GF-D8 (cell line): ENCODE results near the gene BCL7A.
A peak's percentile ranks its signal among the peaks of the same experiment; 100 is the strongest.
"Not testable (repeated sequence)": the region's sequence is repeated elsewhere in the genome, so short reads cannot be mapped to it uniquely, and the experiment has no call there.

ENCODE experiments used
- DNase-seq: peaks from one replicate; lab custom pipeline; 2025; lab: John Stamatoyannopoulos, UW

BCL7A gene

DNA sequence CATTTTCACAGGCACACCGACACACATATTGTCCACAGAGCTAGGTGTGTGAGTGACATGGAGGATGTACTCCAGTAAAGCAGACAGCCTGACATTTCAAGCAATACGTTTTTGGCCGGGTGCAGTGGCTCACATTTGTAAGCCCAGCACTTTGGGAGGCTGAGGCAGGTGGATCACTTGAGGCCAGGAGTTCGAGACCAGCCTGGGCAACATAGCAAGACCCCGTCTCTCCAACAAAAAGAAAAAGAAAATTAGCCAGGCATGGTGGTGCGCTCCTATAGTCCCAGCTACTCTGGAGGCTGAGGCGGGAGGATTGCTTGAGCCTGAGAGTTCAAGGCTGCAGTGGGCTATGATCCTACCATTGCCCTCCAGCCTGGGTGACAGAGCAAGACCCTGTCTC, 34.7 kb downstream of the BCL7A start:
- DNase-seq = not testable (repeated sequence)

DNA sequence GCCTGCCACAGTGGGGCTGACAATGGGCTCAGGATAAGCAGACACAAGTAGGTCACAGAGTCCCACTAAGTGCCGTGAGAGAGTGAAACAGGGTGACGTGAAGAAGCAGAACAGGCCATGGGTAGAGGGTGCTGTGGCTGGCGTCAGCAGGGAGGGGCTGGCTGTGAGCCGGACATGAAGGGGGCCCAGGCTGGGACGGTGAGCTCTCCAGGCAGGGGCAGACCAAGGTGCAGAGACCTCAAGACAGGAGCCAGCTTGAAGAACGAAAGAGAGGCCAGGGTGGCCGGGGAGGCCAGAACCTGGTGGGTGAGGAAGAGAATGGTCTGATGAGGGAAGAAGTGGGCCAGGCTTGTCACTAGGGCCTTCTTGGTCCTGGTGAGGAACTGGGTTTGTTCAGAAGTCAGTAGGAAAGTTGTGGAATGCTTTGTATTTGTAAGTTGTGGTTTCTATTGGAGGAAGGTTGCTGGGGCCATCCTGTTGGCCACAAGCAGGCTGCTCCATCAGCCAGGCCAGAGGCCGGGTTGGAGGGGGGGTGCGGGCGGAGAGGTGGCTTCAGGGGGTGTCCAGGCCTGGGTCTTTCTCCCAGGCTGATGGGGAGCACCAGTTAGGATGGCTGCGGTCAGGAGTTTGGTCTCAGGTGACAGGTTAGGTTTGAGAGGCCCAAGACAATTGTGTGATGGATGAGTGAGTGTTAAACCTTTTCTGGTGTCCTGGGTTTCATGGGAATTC, 35.5 kb downstream of the BCL7A start:
- DNase-seq = no peak

DNA sequence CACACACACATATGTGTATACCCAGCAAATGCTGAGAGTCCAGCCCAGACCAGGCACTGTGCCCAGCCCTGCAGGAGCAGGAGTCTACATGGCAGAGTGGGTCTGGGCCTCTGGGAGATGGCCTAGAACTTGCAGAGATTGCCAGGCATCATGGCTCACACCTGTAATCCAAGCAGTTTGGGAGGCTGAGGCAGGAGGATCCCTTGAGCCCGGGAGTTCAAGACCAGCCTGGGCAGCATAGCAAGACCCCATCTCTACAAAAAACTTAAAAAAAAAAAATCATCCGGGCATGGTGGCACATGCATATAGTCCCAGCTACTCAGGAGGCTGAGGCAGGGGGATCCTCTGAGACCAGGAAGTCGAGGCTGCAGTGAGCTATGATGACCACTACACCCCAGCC, 36.1 kb downstream of the BCL7A start:
- no peak for DNase-seq

DNA sequence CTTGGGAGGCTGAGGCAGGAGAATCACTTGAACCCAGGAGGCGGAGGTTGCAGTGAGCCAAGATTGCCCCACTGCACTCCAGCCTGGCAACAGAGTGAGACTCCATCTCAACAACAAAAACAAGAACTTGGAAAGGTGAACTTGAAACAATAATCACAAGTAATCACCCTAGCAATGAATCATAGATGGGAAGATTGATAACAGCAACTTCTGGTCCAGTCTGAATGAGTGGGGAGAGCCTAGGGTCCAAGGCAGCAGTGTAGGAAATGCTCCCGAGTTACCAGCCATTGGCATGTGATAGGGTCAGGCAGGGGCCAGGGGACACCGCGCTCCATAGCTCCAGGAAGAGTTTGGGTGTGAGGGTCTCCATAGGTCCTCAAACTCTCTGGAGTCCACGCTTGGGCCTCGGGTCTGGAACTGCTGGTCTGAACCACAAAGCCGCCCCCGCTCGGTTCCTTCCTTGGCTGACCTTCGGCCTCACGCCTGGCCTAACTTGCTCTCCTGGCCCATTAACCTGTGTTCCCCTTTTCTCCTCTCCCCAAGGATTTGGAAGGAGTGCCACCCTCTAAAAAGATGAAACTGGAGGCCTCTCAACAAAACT, 37.0 kb downstream of the BCL7A start:
- DNase-seq = no peak

DNA sequence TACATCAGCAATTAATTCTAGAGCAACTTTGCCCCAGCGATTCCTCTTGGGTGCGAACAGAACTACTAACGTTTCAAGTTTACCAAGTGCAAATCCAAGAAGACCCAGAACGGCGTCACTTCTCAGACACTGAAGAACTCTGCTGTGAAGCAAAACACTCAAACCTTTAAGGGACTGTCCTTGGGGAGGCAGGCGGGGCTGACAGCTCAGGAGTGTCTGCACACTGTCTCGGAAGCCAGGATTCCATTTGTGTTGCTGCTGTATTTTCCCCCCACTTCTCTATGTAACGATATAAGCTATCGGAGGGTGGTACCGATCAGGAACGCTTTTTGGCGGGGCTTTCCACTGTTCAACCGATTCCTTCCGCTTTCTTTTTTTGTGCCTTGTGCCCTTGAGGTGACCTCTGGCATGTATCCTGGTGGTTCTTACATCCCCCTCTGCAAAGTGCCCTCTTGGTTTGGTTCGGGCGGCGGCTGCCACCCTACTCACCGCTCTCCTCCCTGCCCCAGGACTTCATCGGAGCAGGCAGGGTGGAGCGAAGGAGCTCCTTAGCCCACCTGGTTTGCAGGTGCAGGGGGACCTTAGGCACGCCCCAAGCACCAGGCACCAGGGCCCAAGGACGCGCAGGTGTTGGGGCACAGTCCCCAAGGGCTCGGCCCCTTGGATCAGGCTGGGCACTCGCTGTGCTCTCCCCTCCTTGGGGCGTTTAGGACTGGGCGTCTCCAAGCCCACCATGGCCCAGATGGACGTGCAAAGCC, 37.7 kb downstream of the BCL7A start:
- DNase-seq = no peak

DNA sequence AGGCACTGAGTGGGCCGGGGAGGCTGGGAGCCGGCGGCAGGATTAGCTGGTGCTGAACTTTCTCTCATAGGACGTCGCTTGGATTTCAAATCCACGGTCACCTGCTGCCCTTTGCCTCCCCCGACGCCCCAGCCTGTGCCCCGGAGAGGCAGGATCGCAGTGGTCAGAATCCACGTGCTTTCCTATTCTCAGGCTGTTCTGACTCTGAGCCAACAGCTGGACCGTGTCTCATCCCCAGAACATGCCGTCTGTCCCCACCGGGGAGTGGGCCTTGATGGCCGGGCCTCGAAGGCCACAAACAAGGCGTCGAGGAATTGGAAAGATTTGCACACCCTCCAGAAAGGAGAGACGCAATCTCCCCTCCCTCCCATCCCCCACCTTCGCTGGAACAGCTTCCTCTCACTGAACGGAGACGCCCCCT, 38.4 kb downstream of the BCL7A start:
- no peak for DNase-seq

DNA sequence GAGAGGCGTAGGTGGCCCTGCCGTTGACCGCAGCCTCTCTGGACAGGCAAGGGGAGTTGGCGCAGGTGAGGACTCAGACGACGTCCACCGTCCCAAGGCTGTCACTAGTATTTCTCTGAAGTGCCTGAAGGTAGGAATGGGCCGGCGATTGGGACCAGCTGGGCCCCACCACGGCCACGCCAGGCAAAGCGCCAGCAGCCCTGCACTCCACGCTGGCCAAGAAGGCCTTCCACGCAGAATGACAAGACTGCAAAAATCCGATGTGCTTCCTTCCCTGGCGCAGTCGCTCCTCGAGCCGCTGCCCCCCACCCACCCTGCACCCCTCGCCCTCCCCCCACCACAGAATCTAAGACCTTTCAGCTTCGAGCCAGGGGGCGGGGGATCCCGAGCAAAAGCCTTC, 39.6 kb downstream of the BCL7A start:
- no peak for DNase-seq

DNA sequence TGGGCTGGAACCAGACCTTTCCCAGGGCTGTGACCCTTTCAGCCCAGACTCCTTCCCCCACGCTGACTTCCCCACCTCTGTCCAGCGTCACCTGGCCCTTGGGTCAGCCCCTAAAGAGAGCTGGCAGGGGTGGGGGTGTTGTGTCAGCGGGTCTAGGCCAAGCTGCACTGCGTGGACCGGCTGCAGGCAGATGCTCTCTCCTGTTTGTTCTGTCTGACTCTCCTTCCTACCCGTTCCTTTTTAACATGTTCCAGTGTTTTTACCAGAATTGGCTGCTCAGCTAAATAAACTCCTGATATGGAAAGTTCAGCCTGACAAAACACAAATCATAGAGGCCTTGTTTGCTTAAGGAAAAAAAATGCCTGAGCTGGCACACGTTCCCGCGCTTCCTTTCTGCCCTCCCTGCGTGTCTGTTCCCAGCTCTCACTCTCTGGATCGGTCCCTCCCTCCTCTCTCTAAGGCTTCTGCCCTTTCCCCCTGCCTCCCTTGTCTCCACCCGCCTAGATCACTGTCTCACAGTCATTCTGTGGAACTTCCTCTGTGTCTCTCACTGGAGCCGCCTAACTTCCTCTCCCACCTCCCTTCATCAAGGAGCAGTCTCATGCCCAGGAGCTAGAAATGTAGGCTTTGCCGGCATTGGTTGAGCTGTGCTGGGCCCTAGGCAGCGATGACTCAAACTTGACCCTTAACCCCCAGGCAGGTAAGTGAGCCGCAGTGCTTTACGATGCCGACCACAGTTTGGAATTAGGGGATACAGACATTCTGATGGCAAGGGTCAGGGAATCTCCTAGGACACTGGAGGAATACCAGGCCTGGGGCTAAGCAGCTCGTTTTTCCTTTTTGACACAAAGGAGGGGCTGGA, 41.4 kb downstream of the BCL7A start:
- DNase-seq = peak; percentile 69

DNA sequence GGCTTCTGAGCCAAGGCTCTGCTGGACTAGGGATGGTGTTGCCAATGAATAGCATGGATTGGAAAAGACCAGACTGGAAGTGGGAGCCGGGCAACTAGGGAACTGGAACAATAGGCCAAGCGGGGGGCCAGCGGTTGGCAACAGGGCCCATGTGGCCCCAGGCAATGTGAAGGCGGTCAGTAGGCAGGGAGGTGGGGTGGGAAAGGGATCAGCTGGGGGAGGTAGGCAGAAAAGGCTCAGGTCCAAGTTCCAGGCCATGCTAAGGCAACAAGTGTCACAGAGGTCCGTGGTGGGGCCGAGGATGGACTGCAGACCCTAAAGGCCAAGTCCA, 42.0 kb downstream of the BCL7A start:
- no peak for DNase-seq

DNA sequence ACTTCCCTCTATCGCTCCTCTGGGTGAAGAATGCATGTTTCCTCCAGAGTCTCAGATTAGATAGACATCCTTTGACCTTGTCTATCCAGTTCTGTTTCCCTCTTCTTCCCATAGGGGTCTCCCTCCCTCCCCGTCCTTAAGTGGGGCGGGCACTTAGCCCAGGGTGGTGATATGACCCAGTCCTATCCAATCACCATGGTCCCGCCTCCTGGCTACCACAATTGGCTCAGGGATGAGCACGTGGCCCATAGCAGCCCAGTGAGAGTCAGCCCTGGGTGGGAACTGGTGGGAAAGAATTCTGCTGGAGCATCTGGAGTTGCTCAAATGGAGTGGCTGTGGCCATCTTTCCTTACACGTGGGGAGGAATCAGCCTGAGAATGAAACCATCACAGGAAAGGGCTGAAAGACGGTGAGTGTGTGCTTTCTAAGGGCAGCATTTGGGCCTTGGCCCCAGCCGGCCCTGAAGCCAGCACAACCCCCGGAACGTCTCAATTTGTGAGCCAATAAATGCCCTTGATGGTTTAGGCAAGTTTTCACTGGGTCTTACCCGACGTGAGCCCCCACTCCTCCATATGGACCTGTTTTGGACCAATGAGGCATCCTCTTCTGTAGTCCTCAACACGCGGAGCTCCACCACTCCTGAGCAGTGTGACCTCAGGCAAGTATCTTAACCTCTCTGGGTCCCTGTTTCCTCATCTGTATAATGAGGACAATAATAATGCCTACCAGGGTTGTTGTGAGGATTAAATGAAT, 42.5 kb downstream of the BCL7A start:
- DNase-seq = peak; percentile 96

DNA sequence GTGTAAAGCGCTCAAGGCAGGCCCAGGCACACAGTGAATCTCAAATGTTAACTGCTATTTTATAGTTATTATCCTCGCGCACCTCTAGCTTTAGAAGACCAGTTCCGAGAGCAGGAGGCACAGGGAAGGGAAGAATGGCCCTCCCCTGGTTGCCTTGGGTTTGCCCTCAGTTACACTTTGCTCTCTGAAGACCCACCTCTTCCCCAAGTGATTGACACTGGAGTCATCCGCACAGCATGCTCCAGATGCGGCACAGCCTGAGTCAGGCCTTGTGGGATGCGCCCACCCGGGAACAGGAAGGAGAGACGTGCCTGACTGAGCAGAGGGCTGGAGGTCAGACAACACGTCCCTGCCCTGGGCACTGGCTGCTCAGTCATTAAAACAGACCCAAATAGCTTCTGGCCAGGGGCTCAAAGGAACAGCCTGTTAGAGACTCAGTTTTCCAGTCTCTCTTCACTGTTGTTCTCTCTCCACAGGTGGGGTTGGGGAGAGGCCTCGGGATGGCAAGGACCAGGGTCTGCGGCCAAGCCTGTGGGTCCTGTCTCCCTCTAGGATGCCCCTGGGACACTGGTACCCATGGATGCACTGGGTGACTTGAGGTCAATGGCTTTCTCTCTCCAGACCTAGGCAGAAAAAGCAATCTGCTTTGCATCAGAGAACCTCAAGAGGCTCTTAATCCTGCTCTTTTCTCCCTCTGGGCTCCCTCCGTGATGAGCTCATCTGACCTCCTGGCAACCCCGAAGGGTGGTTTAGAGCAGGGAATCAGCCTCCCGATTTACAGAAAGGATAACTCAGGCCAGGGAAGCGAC, 43.3 kb downstream of the BCL7A start:
- DNase-seq = peak; percentile 73

DNA sequence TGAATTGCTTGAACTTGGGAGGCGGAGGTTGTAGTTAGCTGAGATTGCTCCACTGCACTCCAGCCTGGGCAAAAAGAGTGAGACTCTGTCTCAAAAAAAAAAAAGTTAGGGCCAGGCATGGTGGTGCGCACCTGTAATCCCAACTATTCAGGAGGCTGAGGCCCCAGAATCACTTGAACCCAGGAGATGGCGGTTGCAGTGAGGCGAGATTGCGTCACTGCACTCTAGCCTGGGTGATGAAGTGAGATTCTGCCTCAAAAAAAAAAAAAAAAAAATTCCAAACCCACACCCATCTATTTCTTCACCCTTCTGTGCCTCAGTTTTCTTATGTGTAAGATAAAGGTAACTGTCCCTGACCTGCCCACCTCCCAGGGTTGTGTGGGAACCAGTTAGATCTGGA, 45.9 kb downstream of the BCL7A start:
- no peak for DNase-seq

DNA sequence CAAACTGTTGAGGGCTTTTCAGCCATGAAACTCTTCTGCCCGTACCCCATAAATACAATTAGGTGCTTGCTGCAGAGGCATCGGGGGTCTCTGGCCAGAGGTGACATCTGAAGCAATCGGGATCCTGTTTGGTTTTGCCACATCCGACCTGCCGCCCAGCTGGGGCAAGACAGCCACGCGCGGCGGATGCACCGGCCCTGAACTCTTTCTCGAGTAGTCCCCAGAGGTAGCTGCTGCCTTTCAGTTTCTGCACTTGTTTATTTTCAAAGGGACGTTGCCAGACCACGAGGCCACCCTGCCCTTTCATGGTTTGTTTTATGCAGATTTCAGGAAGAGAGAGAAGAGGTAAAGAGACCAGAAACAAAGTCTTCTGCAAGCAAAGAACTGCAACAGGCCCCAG, 46.3 kb downstream of the BCL7A start:
- DNase-seq = peak; percentile 31

DNA sequence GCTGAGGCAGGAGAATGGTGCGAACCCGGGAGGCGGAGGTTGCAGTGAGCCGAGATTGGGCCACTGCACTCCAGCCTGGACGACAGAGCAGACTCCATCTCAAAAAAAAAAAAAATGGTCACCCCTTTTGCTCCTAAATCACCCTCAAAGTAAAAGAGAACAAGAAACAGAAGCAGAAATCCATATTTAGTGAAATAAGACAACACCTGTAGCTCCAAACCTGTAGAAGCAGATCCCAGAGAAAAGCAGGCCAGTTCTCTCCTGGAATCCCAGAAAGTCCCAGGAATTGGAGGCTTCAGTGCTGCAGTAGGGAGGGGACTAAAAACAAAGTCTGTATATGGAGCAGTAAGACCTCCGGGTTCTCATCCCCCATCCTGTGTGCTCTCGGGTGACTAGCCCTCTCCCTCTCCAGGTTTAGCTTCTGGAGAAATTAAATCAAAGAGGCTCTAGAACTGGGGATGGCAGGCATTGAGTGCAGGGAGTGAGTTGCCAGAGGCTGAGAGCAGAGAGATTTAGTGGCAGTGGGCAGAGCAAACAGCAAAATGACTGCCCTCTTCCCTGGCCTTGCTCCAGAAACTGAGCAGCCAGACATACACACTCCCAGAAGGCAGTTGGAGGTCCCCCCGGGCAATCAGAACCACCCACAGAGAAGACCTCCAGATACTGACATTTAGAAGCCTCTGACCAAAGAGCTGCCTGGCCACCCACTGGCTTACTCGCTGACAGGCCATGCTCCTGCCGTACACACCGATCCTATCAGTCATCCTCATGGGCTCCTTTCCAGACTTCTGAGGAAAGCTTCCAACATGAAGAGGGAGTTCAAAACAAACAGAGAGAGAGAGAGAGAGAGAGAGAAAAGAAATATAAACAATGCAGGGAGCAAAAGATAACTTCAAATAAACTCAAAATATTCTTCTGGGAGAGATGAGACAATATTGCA, 50.6 kb downstream of the BCL7A start:
- DNase-seq = no peak

DNA sequence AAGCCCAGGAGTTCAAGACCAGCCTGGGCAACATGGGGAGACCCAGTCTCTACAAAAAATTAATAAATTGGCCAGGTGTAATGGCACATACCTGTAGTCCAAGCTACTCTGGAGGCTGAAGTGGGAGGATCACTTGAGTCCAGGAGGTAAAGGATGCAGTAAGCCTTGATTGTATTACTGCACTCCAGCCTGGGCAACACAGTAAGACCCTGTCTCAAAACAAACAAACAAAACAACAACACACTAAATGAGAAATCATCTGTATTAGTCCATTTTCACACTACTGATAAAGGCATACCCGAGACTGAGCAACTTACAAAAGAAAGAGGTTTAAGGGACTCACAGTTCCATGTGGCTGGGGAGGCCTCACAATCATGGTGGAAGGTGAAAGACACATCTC, 52.1 kb downstream of the BCL7A start:
- DNase-seq = no peak

DNA sequence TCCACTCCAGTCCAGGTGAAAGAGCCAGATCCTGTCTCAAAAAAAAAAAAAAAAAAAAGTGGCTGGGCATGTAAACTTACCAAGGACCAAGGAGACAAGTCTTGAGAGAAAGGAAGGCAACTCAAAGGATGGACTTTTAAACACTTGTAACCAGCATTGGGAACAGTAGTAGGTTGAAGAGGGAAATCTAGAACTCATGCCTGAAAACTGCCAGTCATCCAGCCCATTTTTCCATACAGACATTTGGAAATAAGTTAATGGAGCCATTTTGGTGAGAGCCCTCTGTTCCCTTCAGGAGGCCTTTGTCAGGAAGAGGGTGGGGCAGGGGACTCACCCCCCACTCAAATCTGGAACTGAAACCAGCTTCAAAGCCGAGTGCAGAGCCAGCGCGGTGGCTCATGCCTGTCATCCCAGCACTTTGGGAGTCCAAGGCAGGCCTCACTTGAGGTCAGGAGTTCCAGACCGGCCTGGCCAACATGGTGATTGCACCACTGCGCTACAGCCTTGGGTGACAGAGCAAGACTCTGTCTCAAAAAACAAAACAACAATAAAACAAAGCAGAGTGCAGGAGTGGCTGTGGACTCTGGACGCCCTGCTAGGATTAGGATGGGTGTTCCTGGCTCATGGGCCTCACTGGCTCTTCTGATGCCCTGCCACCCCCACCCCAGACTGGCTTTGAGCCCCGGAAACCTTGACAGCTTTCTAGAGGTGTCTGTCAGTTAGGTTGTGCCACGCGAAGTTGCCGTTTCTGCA, 55.2 kb downstream of the BCL7A start:
- DNase-seq = no peak

DNA sequence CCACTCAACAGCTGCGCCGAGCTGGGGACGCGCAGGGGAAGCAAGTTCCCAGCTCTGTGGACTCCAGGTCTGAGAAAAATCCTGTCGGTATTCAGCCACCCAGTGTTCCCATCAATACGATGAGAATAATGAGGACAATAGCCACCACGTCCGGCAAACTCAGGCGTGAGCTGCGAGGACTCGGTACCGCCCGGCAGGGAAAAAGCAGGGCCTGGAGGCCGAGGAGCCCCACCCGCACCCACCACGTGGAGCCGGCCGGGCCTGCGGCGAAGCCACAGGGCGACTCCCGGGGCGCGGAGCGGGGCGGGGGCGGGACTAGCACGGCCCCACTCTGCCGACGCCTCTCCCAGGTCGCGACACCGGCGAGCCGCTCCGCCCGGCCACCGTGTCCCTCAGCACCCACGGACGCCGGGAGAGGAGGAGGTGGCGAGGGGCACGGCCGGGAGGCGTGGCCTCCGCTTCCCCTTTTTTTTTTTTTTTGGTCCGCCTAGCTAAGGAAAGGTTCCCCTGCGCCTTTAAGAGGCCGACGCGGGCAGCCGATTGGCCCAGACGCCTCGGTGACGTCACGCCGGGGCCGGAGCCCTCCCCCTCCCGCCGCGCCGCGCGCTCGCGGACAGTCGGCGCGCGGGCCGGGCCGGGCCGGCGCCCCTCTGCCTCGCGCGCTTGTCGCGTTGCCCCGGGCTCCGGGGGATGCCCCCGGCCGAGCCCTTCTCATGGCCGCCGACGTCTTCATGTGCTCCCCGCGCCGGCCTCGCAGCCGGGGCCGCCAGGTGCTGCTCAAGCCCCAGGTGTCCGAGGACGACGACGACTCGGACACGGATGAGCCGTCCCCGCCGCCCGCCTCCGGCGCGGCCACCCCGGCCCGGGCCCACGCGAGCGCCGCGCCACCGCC, 56.7 kb downstream of the BCL7A start, which contains the start of gene MLXIP:
MLXIP (plus strand) TSS at position 616 of the 892 bp plus-strand sequence; CDS start at position 714, 98 bp downstream.
- peak; percentile 85 for DNase-seq

DNA sequence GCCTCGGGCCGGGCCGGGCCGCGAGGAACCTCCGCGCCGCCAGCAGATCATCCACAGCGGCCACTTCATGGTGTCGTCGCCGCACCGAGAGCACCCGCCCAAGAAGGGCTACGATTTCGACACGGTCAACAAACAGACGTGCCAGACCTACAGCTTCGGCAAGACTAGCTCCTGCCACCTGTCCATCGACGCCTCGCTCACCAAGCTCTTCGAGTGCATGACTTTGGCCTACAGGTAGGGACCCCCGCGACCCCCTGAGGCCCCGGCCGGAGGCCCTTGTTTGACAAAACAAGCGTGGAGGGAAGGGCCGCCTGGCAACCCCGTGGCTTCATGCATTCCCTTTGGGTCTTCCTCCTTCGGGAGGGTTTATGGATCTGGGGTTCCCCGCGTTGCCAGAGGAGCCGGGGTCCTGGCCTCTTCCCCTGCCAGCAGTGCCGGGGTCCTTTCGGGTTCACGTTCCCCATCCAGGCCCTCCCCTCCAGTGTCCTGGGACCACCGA, 57.4 kb downstream of the BCL7A start:
- no peak for DNase-seq
